OCI-M2 (cell line): Measurements from ENCODE around the gene ZFHX3.
"Not testable (repeated sequence)": the region's sequence is repeated elsewhere in the genome, so short reads cannot be mapped to it uniquely, and the experiment has no call there.

Source experiments
- DNase-seq: peaks from one replicate; lab custom pipeline; 2025; ENCODE audit not compliant: unreplicated experiment; lab: John Stamatoyannopoulos, UW

Gene ZFHX3

GRCh38 chr16:73000020-73000906 is 47.7 kb downstream of the ZFHX3 start:
- no peak for DNase-seq

- no peak for DNase-seq
These were observed 48.3 kb downstream of the ZFHX3 start for GRCh38 chr16:72999541-73000019.

- no peak for DNase-seq
These were observed 50.8 kb downstream of the ZFHX3 start for GRCh38 chr16:72997141-72997542.

GRCh38 chr16:72996291-72997062 is 51.5 kb downstream of the ZFHX3 start:
- DNase-seq, result no peak

GRCh38 chr16:72995882-72996270 is 52.1 kb downstream of the ZFHX3 start:
- not testable (repeated sequence) for DNase-seq

- no peak for DNase-seq
These were observed 52.6 kb downstream of the ZFHX3 start for GRCh38 chr16:72995151-72995881.

- no peak for DNase-seq
These were observed 55.8 kb downstream of the ZFHX3 start for GRCh38 chr16:72992142-72992601.

- no peak for DNase-seq
These were observed 56.3 kb downstream of the ZFHX3 start for GRCh38 chr16:72991644-72992043.

- no peak for DNase-seq
These were observed 56.7 kb downstream of the ZFHX3 start for GRCh38 chr16:72991211-72991610.

GRCh38 chr16:72990571-72990970 is 57.4 kb downstream of the ZFHX3 start:
- DNase-seq, result no peak

GRCh38 chr16:72989579-72990551 is 58.1 kb downstream of the ZFHX3 start:
- DNase-seq, result no peak

- DNase-seq, result not testable (repeated sequence)
These were observed 58.7 kb downstream of the ZFHX3 start for GRCh38 chr16:72989203-72989578.

GRCh38 chr16:72988569-72988968 is 59.4 kb downstream of the ZFHX3 start:
- DNase-seq, result no peak

GRCh38 chr16:72987480-72987901 is 60.4 kb downstream of the ZFHX3 start:
- DNase-seq, result no peak

GRCh38 chr16:72985995-72986394 is 61.9 kb downstream of the ZFHX3 start:
- DNase-seq, result no peak

GRCh38 chr16:72985148-72985941 is 62.6 kb downstream of the ZFHX3 start:
- DNase-seq, result no peak

- DNase-seq, result no peak
These were observed 64.1 kb downstream of the ZFHX3 start for GRCh38 chr16:72983728-72984350.

- DNase-seq, result no peak
These were observed 64.7 kb downstream of the ZFHX3 start for GRCh38 chr16:72983241-72983640.

- DNase-seq, result no peak
These were observed 68.0 kb downstream of the ZFHX3 start for GRCh38 chr16:72979974-72980373.
